CD4-positive, alpha-beta T cell (primary cell): ENCODE data around the gene LGALS9C. TPM values are rescaled to one million over a fixed set of nuclear protein-coding genes. Genes with fewer than 3 reads are reported as not detected.
"Not testable (repeated sequence)": the region's sequence is repeated elsewhere in the genome, so short reads cannot be mapped to it uniquely, and the experiment has no call there.

Experiments
- ATAC-seq: fragments of 200-7000 bp; cut with Tn5 transposase; one replicate; pipeline ENCODE4 v1.10.0; 2022; ENCODE audit warnings: mild to moderate bottlenecking; ENCODE audit not compliant: poor library complexity
- CTCF ChIA-PET: fragments of 350-600 bp; sonication (Branson Sonifier 250); formaldehyde crosslinking; loops from one replicate; lab custom pipeline; 2021; ENCODE audit warnings: antibody characterized with exemption, inconsistent platforms; lab: Charles Lee
- POLR2A ChIA-PET: fragments of 350-600 bp; sonication (Branson Sonifier 250); formaldehyde crosslinking; loops from one replicate; lab custom pipeline; 2021; ENCODE audit warnings: antibody characterized with exemption, inconsistent platforms; lab: Charles Lee
- DNase-seq, 14 experiments: peaks; one replicate each; pipeline ENCODE4 v3.0.0-alpha.2; 2013 to 2020; ENCODE audit warnings: mixed read lengths in 2 of 14
- H3K27ac ChIP-seq, 2 donors: one replicate each; pipeline versions ENCODE4 v1.5.1 to v1.7.0; 2013; ENCODE audit warnings: low read length in 2 of 2, low read depth in 1 of 2, mild to moderate bottlenecking in 1 of 2
- H3K27me3 ChIP-seq, 2 experiments: 1 replicate in 1 of 2; 2 replicates in 1 of 2; pipeline versions ENCODE4 v1.6.1 to v1.7.0; 2013; ENCODE audit warnings: low read length in 2 of 2, control low read depth in 1 of 2, mild to moderate bottlenecking in 1 of 2, moderate library complexity in 1 of 2; ENCODE audit not compliant: insufficient read depth in 2 of 2, control insufficient read depth in 1 of 2
- H3K36me3 ChIP-seq: one replicate; pipeline ENCODE4 v1.6.1; 2013; ENCODE audit warnings: low read length, control low read depth; ENCODE audit not compliant: insufficient read depth
- H3K4me1 ChIP-seq: one replicate; pipeline ENCODE4 v1.6.1; 2013; ENCODE audit warnings: low read length, control low read depth; ENCODE audit not compliant: insufficient read depth
- H3K4me3 ChIP-seq: one replicate; pipeline ENCODE4 v1.5.1; 2013; ENCODE audit warnings: mild to moderate bottlenecking, low read length, moderate library complexity
- H3K9me3 ChIP-seq, 2 experiments: 1 replicate in 1 of 2; 2 replicates in 1 of 2; pipeline versions ENCODE4 v1.6.1 to v1.7.0; 2013; ENCODE audit warnings: low read length in 2 of 2, mild to moderate bottlenecking in 2 of 2, control low read depth in 1 of 2, moderate library complexity in 1 of 2; ENCODE audit not compliant: control insufficient read depth in 1 of 2, insufficient read depth in 1 of 2
- H3K27ac Mint-ChIP-seq: one replicate; pipeline ENCODE4 v1.8.0; 2020; ENCODE audit warnings: mixed read lengths
- H3K27me3 Mint-ChIP-seq: one replicate; pipeline ENCODE4 v1.8.0; 2021; ENCODE audit warnings: mixed read lengths
- H3K36me3 Mint-ChIP-seq: one replicate; pipeline ENCODE4 v1.8.0; 2021; ENCODE audit warnings: low read depth, mixed read lengths
- H3K4me1 Mint-ChIP-seq: one replicate; pipeline ENCODE4 v1.8.0; 2021; ENCODE audit warnings: low read depth, mixed read lengths
- H3K4me3 Mint-ChIP-seq: one replicate; pipeline ENCODE4 v1.8.0; 2020; ENCODE audit warnings: mild to moderate bottlenecking, mixed read lengths
- H3K9me3 Mint-ChIP-seq: one replicate; pipeline ENCODE4 v1.8.0; 2020; ENCODE audit warnings: mixed read lengths
- intact Hi-C, 2 experiments: fragments of 100-400 bp; cut with DNase I in 1 of 2; cut with micrococcal nuclease in 1 of 2; formaldehyde crosslinking; loops; one replicate each; pipeline versions ENCODE4 v1.15.1 to v1.9.0; 2023 to 2025; cut with DNase I, micrococcal nuclease
- total RNA-seq, 174 experiments: library from RNA in 2 of 174; stranded (reverse) in 2 of 174; gene quantifications; one replicate each; pipeline ENCODE4 v1.2.3 and lab custom pipeline; 2021 to 2026

Gene LGALS9C
- total RNA-seq, 2 experiments from 2014 or later: not detected

GRCh38 chr17:18507729-18508128 lies 31.1 kb downstream of the LGALS9C start:
- intact Hi-C loops, ATAC-seq: not testable (repeated sequence)

GRCh38 chr17:18508667-18509066 lies 32.1 kb downstream of the LGALS9C start:
- H3K4me3 ChIP-seq, H3K4me1 Mint-ChIP-seq, intact Hi-C loops, H3K27ac ChIP-seq, H3K36me3 Mint-ChIP-seq, ATAC-seq, H3K36me3 ChIP-seq, H3K27ac Mint-ChIP-seq, POLR2A ChIA-PET, H3K4me1 ChIP-seq, H3K4me3 Mint-ChIP-seq, H3K27me3 Mint-ChIP-seq, CTCF ChIA-PET, H3K9me3 Mint-ChIP-seq, H3K9me3 ChIP-seq, DNase-seq, H3K27me3 ChIP-seq: not testable (repeated sequence)

More at GRCh38 chr17:18507729-18508128, 31.1 kb downstream of the LGALS9C start:
- H3K36me3 ChIP-seq, H3K36me3 Mint-ChIP-seq, H3K27ac ChIP-seq, H3K4me3 ChIP-seq, H3K9me3 ChIP-seq, H3K4me1 ChIP-seq, POLR2A ChIA-PET, H3K27me3 ChIP-seq, CTCF ChIA-PET, DNase-seq, H3K9me3 Mint-ChIP-seq, H3K27me3 Mint-ChIP-seq, H3K4me3 Mint-ChIP-seq, H3K4me1 Mint-ChIP-seq, H3K27ac Mint-ChIP-seq: not testable (repeated sequence)

- H3K4me1 ChIP-seq, POLR2A ChIA-PET, DNase-seq, H3K4me3 Mint-ChIP-seq, H3K4me1 Mint-ChIP-seq, H3K27me3 ChIP-seq, H3K4me3 ChIP-seq, H3K27ac Mint-ChIP-seq, H3K27me3 Mint-ChIP-seq, ATAC-seq, H3K27ac ChIP-seq, H3K36me3 Mint-ChIP-seq, H3K9me3 ChIP-seq, H3K9me3 Mint-ChIP-seq, intact Hi-C loops, H3K36me3 ChIP-seq: not testable (repeated sequence)
- CTCF ChIA-PET: interaction anchor here (0.6 kb wide), 1 partner anchor 105 kb away, joined by 3 read pairs; no protein-coding TSS in a partner anchor
Measured at GRCh38 chr17:18521100-18521499, 44.5 kb downstream of the LGALS9C start.

DNA sequence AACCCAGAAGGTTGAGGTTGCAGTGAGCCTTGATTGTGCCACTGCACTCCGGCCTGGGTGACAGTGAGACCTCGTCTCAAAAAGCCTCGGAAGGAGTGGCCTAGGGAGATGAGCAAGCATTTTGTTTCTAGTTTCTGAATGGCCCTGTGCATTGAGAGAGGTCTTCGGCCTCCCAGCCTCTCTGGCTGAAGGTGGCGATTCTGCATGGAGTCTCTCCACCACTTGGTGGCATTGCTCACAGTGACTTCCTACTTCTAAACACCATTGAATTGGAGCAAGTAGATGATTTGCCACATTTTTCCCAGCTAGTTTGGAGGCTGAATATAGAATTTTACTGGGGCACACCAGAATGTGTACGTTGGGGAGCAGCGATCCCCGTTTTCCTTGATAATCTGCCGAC lies 48.4 kb downstream of the LGALS9C start:
- H3K4me3 Mint-ChIP-seq, H3K27me3 Mint-ChIP-seq, POLR2A ChIA-PET, H3K36me3 ChIP-seq, H3K4me1 ChIP-seq, H3K27ac Mint-ChIP-seq, H3K27ac ChIP-seq, CTCF ChIA-PET, H3K9me3 ChIP-seq, H3K4me1 Mint-ChIP-seq, intact Hi-C loops, H3K9me3 Mint-ChIP-seq, H3K4me3 ChIP-seq, H3K36me3 Mint-ChIP-seq, DNase-seq, ATAC-seq, H3K27me3 ChIP-seq: not testable (repeated sequence)

DNA sequence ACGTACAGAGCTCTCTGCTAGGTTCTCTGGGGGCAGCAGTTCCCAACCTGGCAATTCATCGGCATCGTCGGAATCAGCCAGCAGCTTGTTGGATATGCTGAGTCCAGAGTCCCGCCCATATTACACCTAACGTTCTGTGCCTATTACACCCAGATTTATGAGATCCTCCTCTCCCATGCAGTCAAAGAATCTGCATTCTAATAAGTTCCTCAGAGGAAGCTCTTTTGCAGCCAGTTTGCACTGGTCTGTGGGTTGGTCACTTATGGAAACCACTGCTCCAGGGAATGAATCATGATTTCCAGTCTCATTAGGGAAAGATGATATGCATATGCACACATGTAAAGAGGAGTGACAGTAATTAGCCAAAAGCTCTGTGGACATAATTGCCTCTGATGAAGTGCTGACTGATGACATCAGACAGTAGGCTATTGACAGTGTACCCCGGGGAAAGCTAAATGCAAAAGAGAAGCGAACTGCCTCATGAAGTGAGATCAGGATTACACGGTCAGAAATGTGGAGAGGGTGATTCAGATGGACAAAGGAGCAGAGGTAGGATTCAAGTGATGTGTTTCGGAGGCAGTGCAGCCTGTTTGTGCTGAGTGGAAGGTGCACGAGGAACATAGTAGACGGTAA lies 49.7 kb downstream of the LGALS9C start:
- DNase-seq, H3K4me1 Mint-ChIP-seq, CTCF ChIA-PET, H3K9me3 Mint-ChIP-seq, H3K27ac Mint-ChIP-seq, H3K9me3 ChIP-seq, H3K36me3 Mint-ChIP-seq, H3K27me3 ChIP-seq, H3K27ac ChIP-seq, intact Hi-C loops, H3K27me3 Mint-ChIP-seq, H3K4me3 Mint-ChIP-seq, H3K4me1 ChIP-seq, POLR2A ChIA-PET, ATAC-seq, H3K4me3 ChIP-seq, H3K36me3 ChIP-seq: not testable (repeated sequence)

GRCh38 chr17:18527354-18527753 lies 50.8 kb downstream of the LGALS9C start:
- H3K36me3 ChIP-seq, H3K9me3 ChIP-seq, H3K4me1 ChIP-seq, POLR2A ChIA-PET, H3K27me3 Mint-ChIP-seq, H3K36me3 Mint-ChIP-seq, H3K27ac ChIP-seq, DNase-seq, H3K4me1 Mint-ChIP-seq, intact Hi-C loops, ATAC-seq, H3K27me3 ChIP-seq, H3K9me3 Mint-ChIP-seq, H3K27ac Mint-ChIP-seq, CTCF ChIA-PET, H3K4me3 Mint-ChIP-seq, H3K4me3 ChIP-seq: not testable (repeated sequence)

DNA sequence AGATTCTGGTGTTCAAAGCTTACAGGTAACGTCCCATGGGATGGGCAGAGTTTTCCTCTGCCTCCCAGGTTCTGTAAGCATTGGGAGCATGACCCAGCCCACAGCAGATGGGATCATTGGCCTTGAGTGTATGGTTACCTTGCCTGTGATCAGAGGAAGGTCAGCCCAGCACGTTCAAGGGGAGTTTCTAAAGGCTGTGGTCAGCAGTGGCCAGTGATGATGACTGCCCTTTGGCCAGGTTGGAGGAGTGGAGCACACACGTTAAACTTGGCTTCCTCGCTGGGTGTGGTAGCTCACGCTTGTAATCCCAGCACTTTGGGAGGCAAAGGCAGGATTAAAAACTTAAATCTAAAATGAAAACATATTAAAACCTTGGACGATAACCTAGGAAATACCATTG lies 51.8 kb downstream of the LGALS9C start:
- H3K36me3 ChIP-seq, H3K27ac ChIP-seq, H3K27me3 ChIP-seq, H3K4me1 Mint-ChIP-seq, CTCF ChIA-PET, H3K36me3 Mint-ChIP-seq, H3K4me3 ChIP-seq, H3K27ac Mint-ChIP-seq, H3K4me3 Mint-ChIP-seq, H3K27me3 Mint-ChIP-seq, H3K9me3 Mint-ChIP-seq, ATAC-seq, H3K9me3 ChIP-seq, intact Hi-C loops, H3K4me1 ChIP-seq, DNase-seq, POLR2A ChIA-PET: not testable (repeated sequence)
